Liver (tissue), 9 donors: ENCODE results near the gene SMIM14. TPM values are rescaled to one million over a fixed set of nuclear protein-coding genes. Genes with fewer than 3 reads are reported as not detected.

Experiments used
- DNase-seq: peaks from one replicate; pipeline ENCODE4 v3.0.0-alpha.2; 2017; ENCODE audit warnings: low spot score
- H3K27ac ChIP-seq, 2 donors: one replicate each; pipeline ENCODE4 v1.7.0; 2013; ENCODE audit warnings: inconsistent platforms in 2 of 2, low read length in 2 of 2, control low read depth in 1 of 2, low read depth in 1 of 2, mild to moderate bottlenecking in 1 of 2
- H3K27me3 ChIP-seq, 4 donors: one replicate each; pipeline versions ENCODE4 v1.6.1 to v1.7.0; 2013; ENCODE audit warnings: low read length in 3 of 4, inconsistent platforms in 1 of 4, mild to moderate bottlenecking in 1 of 4, moderate library complexity in 1 of 4; ENCODE audit not compliant: control insufficient read depth in 4 of 4, insufficient read depth in 4 of 4
- H3K36me3 ChIP-seq, 4 donors: one replicate each; pipeline versions ENCODE4 v1.6.1 to v1.7.0; 2013; ENCODE audit warnings: low read length in 3 of 4, mild to moderate bottlenecking in 3 of 4, low read depth in 1 of 4, moderate library complexity in 1 of 4; ENCODE audit not compliant: control insufficient read depth in 4 of 4, insufficient read depth in 3 of 4
- H3K4me1 ChIP-seq, 4 donors: one replicate each; pipeline versions ENCODE4 v1.6.1 to v1.7.0; 2013; ENCODE audit warnings: low read length in 3 of 4, mild to moderate bottlenecking in 3 of 4, moderate library complexity in 1 of 4; ENCODE audit not compliant: control insufficient read depth in 4 of 4, insufficient read depth in 4 of 4
- H3K4me3 ChIP-seq, 3 donors: one replicate each; pipeline versions ENCODE4 v1.6.1 to v1.7.0; 2013; ENCODE audit warnings: low read length in 3 of 3, control low read depth in 1 of 3, low read depth in 1 of 3, mild to moderate bottlenecking in 1 of 3
- H3K9ac ChIP-seq, 2 donors: one replicate each; pipeline ENCODE4 v1.7.0; 2013; ENCODE audit warnings: low read length in 2 of 2, mild to moderate bottlenecking in 2 of 2, moderate library complexity in 2 of 2, control low read depth in 1 of 2, low read depth in 1 of 2
- H3K9me3 ChIP-seq, 4 donors: one replicate each; pipeline versions ENCODE4 v1.6.1 to v1.7.0; 2013; ENCODE audit warnings: low read length in 3 of 4; ENCODE audit not compliant: control insufficient read depth in 4 of 4
- ATF3 ChIP-seq: IDR thresholded peaks from 2 replicates; pipeline ENCODE4 v1.6.1; 2016; ENCODE audit warnings: antibody characterized with exemption
- EGR1 ChIP-seq, 2 donors: IDR thresholded peaks; 2 replicates each; pipeline ENCODE4 v1.6.1; 2016 to 2018; ENCODE audit warnings: antibody characterized with exemption in 2 of 2, low read depth in 2 of 2
- FOXA1 ChIP-seq: IDR thresholded peaks from 2 replicates; pipeline ENCODE4 v1.6.1; 2016; ENCODE audit warnings: antibody characterized with exemption
- FOXA2 ChIP-seq: IDR thresholded peaks from 2 replicates; pipeline ENCODE4 v1.6.1; 2016; ENCODE audit warnings: antibody characterized with exemption
- GABPA ChIP-seq, 2 donors: IDR thresholded peaks in 1 of 2; conservative IDR thresholded peaks in 1 of 2; 2 replicates each; pipeline ENCODE4 v1.6.1; 2016; ENCODE audit warnings: antibody characterized with exemption in 2 of 2, mild to moderate bottlenecking in 1 of 2, moderate library complexity in 1 of 2
- HNF4A ChIP-seq, 2 donors: conservative IDR thresholded peaks; 2 replicates each; pipeline ENCODE4 v1.6.1; 2016; ENCODE audit warnings: antibody characterized with exemption in 2 of 2, mild to moderate bottlenecking in 2 of 2
- HNF4G ChIP-seq: IDR thresholded peaks from 2 replicates; pipeline ENCODE4 v1.6.1; 2016; ENCODE audit warnings: antibody characterized with exemption
- JUND ChIP-seq, 2 donors: IDR thresholded peaks; 2 replicates each; pipeline ENCODE4 v1.6.1; 2016; ENCODE audit warnings: antibody characterized with exemption in 2 of 2
- MAX ChIP-seq: IDR thresholded peaks from 2 replicates; pipeline ENCODE4 v1.6.1; 2016; ENCODE audit warnings: antibody characterized with exemption
- NR2F2 ChIP-seq: IDR thresholded peaks from 2 replicates; pipeline ENCODE4 v1.6.1; 2016; ENCODE audit warnings: antibody characterized with exemption
- RAD21 ChIP-seq, 2 donors: IDR thresholded peaks; 2 replicates each; pipeline ENCODE4 v1.6.1; 2016; ENCODE audit warnings: antibody characterized with exemption in 2 of 2, mild to moderate bottlenecking in 2 of 2
- RXRA ChIP-seq, 2 donors: IDR thresholded peaks; 2 replicates each; pipeline ENCODE4 v1.6.1; 2017 to 2018; ENCODE audit warnings: antibody characterized with exemption in 2 of 2, mild to moderate bottlenecking in 1 of 2
- SP1 ChIP-seq: IDR thresholded peaks from 2 replicates; pipeline ENCODE4 v1.6.1; 2018; ENCODE audit warnings: antibody characterized with exemption, mild to moderate bottlenecking
- TAF1 ChIP-seq: conservative IDR thresholded peaks from 2 replicates; pipeline ENCODE4 v1.6.1; 2016; ENCODE audit warnings: antibody characterized with exemption, mild to moderate bottlenecking
- YY1 ChIP-seq: IDR thresholded peaks from 2 replicates; pipeline ENCODE4 v1.6.1; 2016; ENCODE audit warnings: antibody characterized with exemption, mild to moderate bottlenecking
- WGBS: extraction: QIAGEN DNeasy Blood & Tissue Kit; methylation state at CpG from one replicate; pipeline ENCODE4 v1.1.7; 2013; 5-methylcytosine and 5-hydroxymethylcytosine counted together
- polyA plus RNA-seq, 2 donors: library from polyadenylated mRNA; stranded (reverse) in 1 of 2; unstranded in 1 of 2; fragments of 200-250 nt in 1 of 2; fragments of >200 nt in 1 of 2; fragmentation: Nextera tagmentation in 1 of 2; extraction: Ambion mirVana in 1 of 2; gene quantifications; one replicate each; pipeline versions ENCODE4 v1.2.1 to v1.2.3, GENCODE V29; 2013 to 2015
- total RNA-seq, 2 donors: library from RNA; depleted of rRNA; stranded (reverse); fragments of >200 nt; gene quantifications; one replicate each; pipeline ENCODE4 v1.2.3, GENCODE V29; 2014
- TF ChIP-seq, protein P1 (sequence below): fragments of 150-350 bp; IDR thresholded peaks from 2 replicates; pipeline ENCODE4 v1.5.1; 2017; ENCODE audit warnings: improper control_type of control experiment, low read depth, low read length; ENCODE audit not compliant: missing input control
- TF ChIP-seq, protein P2 (sequence below): IDR thresholded peaks from 2 replicates; pipeline ENCODE4 v1.6.1; 2016; ENCODE audit warnings: antibody characterized with exemption, mild to moderate bottlenecking
- TF ChIP-seq, protein P3 (sequence below): IDR thresholded peaks from 2 replicates; pipeline ENCODE4 v1.6.1; 2016; ENCODE audit warnings: antibody characterized with exemption
- donor health status: healthy.
- donor health status: healthy.
- donor health status: healthy.
- donor health status: healthy.
- donor health status: healthy.

Gene SMIM14
- total and polyA plus RNA-seq, 4 donors, result 21.1 to 311 (median 91.6) TPM

GRCh38 chr4:39596971-39597370 is 41.7 kb downstream of the SMIM14 start (continued):
- TF ChIP-seq ATF3, result no peak

DNA sequence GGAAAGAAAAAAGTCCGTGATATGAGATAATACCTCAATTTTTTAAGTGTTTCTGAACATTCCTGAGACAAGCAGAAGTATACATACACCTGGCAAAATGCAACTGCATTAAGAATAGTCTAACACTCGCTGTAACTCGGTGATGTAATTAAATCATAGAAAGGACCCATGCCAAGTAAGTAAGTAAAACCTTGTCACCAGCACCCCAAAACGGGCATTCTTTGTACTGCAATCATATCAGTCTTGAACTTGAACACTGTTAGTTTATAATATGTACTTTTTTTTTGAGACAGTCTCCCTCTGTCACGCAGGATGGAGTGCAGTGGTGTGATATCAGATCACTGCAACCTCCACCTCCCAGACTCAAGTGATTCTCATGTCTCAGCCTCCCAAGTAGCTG is 47.4 kb downstream of the SMIM14 start:
- WGBS, result 63% methylated on average over 5 of the region's 5 CpGs
- Histone ChIP-seq H3K4me1 (no peaks in the 10 kb centered on the region), H3K9ac (no peak overlapping the region), H3K27ac (no peak overlapping the region), H3K9me3 (no peaks in the 10 kb centered on the region), H3K36me3 (peaks cover 0 to 12% (median 2%) of the 10 kb centered on the region in 4 donors), H3K4me3 (no peak overlapping the region), H3K27me3 (no peaks in the 10 kb centered on the region)
- peak in 1 of 2 donors; percentile 53 for TF ChIP-seq RAD21 (IDR thresholded peaks at IDR 0.05)
- TF ChIP-seq FOXA2, result no peak
- no peak for DNase-seq

- no peak overlapping the region for H3K4me3 ChIP-seq
- WGBS, result 91% methylated on average over 3 of the region's 3 CpGs
- no peaks in the 10 kb centered on the region for H3K4me1 ChIP-seq
- no peak for DNase-seq
- peaks cover 0 to 11% (median 5%) of the 10 kb centered on the region in 4 donors for H3K36me3 ChIP-seq
- TF ChIP-seq EGR1 (IDR thresholded peaks at IDR 0.05; ENCODE audit: low read depth in 2 of 2) (no peak), RXRA (IDR thresholded peaks at IDR 0.05) (no peak), FOXA2 (no peak), MAX (no peak), JUND (IDR thresholded peaks at IDR 0.05) (no peak), TAF1 (no peak), FOXA1 (no peak), GABPA (IDR thresholded peaks at IDR 0.05 in 1 of 2, conservative IDR thresholded peaks at IDR 0.05 in 1 of 2) (no peak), SP1 (no peak), ATF3 (no peak), NR2F2 (no peak), HNF4A (conservative IDR thresholded peaks at IDR 0.05) (no peak), HNF4G (no peak), YY1 (no peak)
- TF ChIP-seq, protein P1, sequence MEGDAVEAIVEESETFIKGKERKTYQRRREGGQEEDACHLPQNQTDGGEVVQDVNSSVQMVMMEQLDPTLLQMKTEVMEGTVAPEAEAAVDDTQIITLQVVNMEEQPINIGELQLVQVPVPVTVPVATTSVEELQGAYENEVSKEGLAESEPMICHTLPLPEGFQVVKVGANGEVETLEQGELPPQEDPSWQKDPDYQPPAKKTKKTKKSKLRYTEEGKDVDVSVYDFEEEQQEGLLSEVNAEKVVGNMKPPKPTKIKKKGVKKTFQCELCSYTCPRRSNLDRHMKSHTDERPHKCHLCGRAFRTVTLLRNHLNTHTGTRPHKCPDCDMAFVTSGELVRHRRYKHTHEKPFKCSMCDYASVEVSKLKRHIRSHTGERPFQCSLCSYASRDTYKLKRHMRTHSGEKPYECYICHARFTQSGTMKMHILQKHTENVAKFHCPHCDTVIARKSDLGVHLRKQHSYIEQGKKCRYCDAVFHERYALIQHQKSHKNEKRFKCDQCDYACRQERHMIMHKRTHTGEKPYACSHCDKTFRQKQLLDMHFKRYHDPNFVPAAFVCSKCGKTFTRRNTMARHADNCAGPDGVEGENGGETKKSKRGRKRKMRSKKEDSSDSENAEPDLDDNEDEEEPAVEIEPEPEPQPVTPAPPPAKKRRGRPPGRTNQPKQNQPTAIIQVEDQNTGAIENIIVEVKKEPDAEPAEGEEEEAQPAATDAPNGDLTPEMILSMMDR, result no peak
- TF ChIP-seq, protein P2, sequence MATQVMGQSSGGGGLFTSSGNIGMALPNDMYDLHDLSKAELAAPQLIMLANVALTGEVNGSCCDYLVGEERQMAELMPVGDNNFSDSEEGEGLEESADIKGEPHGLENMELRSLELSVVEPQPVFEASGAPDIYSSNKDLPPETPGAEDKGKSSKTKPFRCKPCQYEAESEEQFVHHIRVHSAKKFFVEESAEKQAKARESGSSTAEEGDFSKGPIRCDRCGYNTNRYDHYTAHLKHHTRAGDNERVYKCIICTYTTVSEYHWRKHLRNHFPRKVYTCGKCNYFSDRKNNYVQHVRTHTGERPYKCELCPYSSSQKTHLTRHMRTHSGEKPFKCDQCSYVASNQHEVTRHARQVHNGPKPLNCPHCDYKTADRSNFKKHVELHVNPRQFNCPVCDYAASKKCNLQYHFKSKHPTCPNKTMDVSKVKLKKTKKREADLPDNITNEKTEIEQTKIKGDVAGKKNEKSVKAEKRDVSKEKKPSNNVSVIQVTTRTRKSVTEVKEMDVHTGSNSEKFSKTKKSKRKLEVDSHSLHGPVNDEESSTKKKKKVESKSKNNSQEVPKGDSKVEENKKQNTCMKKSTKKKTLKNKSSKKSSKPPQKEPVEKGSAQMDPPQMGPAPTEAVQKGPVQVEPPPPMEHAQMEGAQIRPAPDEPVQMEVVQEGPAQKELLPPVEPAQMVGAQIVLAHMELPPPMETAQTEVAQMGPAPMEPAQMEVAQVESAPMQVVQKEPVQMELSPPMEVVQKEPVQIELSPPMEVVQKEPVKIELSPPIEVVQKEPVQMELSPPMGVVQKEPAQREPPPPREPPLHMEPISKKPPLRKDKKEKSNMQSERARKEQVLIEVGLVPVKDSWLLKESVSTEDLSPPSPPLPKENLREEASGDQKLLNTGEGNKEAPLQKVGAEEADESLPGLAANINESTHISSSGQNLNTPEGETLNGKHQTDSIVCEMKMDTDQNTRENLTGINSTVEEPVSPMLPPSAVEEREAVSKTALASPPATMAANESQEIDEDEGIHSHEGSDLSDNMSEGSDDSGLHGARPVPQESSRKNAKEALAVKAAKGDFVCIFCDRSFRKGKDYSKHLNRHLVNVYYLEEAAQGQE, result no peak
- TF ChIP-seq, protein P3, sequence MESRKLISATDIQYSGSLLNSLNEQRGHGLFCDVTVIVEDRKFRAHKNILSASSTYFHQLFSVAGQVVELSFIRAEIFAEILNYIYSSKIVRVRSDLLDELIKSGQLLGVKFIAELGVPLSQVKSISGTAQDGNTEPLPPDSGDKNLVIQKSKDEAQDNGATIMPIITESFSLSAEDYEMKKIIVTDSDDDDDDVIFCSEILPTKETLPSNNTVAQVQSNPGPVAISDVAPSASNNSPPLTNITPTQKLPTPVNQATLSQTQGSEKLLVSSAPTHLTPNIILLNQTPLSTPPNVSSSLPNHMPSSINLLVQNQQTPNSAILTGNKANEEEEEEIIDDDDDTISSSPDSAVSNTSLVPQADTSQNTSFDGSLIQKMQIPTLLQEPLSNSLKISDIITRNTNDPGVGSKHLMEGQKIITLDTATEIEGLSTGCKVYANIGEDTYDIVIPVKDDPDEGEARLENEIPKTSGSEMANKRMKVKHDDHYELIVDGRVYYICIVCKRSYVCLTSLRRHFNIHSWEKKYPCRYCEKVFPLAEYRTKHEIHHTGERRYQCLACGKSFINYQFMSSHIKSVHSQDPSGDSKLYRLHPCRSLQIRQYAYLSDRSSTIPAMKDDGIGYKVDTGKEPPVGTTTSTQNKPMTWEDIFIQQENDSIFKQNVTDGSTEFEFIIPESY, result no peak
- no peaks in the 10 kb centered on the region for H3K27me3 ChIP-seq
- H3K9ac ChIP-seq, result no peak overlapping the region
- no peaks in the 10 kb centered on the region for H3K9me3 ChIP-seq
- no peak overlapping the region for H3K27ac ChIP-seq
These were observed 50.8 kb downstream of the SMIM14 start for GRCh38 chr4:39587881-39588280.
